CD4-positive, alpha-beta T cell treated with Interleukin-4 for 1 hour (primary cell): Measurements from ENCODE around the gene CD160.
A peak's percentile ranks its signal among the peaks of the same experiment; 100 is the strongest.
"Not testable (repeated sequence)": the region's sequence is repeated elsewhere in the genome, so short reads cannot be mapped to it uniquely, and the experiment has no call there.

Experiments used
- DNase-seq, 2 donors: peaks; one replicate each; pipeline ENCODE4 v3.0.0-alpha.2; 2020 to 2022

The CD160 gene

DNA sequence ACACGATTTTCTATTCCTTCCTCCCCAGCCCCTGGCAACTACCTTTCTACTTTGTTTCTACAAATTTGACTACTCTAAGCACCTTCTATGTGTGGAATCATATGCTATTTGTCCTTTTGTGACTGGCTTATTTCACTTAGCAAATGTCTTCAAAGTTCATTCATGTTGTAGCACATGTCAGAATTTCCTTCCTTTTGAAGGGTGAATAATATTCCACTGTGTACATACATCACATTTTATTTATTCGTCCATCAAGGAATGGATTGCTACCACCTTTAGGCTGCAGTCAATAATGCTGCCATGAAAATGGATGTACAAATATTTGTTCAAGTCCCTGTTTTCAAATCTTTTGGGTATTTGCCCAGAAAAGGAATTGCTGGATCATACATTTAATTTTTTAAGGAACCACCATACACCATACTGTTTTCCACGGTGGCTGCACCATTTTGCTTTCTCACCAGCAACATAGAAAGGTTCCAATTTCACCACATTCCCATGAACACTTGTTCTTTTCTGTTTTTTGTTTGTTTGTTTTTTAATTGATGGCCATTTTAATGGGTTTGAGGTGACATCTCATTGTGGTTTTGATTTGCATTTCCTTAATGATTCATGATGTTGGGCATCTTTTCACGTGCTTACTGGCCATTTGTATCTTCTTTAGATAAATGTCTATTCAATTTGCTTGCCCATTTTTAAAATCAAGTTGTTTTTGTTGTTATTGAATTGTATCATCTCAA, 8.8 kb upstream of the CD160 start:
- DNase-seq, result no peak

GRCh38 chr1:145711213-145711651, 8.1 kb upstream of the CD160 start:
- no peak for DNase-seq

DNA sequence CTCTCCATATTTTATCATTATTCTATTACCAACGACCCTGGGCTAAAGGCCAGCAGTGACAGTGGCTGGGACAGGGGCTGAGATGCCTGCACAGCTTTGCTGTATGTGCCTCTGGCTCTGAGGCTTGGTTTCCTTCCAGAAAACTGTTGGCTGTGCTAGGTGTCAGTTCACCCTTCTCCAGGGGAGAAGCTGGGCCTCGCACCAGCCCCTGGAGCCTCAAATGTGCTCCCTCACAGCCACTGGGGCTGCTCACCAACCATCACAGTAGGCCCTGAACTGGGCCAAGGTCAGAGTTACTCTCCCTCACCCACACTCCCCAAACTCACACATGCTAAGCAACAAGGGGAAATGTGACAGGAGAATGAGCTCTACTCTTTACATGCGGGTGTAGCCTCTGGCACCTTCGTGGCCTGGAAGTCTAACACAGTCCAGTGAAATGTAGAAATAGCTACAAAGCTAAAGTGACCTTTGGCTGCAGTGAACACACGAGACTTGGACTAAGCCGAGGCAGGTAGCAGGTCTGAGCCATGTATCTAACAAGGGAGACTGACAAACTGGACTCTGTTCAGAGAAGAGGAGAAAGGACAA, 4.7 kb upstream of the CD160 start:
- DNase-seq, result no peak

- peak in 1 of 2 donors; percentile 9 for DNase-seq
Measured at GRCh38 chr1:145716641-145717345, 2.5 kb upstream of the CD160 start.

DNA sequence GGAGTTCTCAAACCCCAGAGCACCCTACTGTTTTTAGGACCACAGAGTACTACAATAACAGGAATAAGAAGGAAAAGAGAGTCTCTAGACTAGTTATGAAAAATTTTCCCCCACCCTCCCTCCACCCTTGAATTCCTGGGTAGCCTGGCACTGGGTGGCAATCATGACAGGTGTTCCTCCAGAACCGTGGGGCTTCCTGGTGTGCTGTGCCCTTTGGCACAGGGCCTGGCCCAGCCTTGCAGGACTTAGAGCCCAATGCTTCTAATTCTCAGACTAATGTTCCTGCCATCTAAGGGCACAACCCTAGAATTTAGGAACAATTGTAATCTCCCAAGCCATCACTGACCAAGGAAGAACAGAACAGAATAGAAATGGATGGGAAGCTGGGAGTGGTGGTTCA, 1.5 kb upstream of the CD160 start:
- no peak for DNase-seq

- not testable (repeated sequence) for DNase-seq
Measured at GRCh38 chr1:145718465-145718864, 834 bp upstream of the CD160 start.

- no peak for DNase-seq
Measured at GRCh38 chr1:145720556-145720877, 1.2 kb downstream of the CD160 start.

DNA sequence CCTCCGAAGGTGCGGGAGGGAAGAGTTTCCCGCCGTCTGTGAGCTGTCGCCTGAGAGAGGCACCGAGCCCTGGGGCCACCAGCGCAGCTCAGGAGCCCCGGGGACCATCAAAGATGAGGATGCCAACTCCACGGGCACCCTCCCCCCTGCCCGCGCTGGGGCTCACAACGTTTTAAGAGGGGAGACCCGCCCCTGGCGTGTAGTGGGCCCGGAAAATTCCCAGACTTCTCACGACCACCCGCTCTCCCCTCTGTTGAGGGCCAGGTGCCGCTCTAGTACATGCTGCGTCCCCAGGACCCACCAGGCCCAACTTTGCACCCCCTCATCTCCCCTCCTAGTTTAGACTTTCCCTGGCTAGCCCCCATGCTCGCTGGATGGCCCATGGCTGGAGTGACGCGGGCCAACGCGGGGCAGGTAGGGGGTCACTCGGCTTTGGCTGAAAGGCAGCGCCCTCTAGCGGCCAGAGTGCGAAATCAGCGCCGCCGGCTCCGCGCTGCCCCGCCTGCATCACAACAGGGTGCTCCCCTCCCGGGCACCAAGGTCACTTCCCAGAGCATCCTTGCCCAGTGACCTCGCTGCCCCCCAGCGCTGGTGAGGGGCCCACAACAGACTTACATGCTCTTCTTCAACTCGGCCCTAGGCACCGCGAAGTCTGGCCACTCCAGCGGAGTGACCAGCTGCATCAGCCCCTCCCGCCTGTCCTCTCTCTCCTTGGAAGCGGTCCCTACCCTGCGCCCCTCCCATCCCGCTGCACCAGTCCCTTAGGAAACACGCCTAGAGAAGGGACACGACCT, 1.8 kb downstream of the CD160 start:
- DNase-seq, result peak; percentile 66 to 70

GRCh38 chr1:145726193-145726592, 6.9 kb downstream of the CD160 start:
- not testable (repeated sequence) for DNase-seq

- DNase-seq, result no peak
Measured at GRCh38 chr1:145729196-145729595, 9.9 kb downstream of the CD160 start.

DNA sequence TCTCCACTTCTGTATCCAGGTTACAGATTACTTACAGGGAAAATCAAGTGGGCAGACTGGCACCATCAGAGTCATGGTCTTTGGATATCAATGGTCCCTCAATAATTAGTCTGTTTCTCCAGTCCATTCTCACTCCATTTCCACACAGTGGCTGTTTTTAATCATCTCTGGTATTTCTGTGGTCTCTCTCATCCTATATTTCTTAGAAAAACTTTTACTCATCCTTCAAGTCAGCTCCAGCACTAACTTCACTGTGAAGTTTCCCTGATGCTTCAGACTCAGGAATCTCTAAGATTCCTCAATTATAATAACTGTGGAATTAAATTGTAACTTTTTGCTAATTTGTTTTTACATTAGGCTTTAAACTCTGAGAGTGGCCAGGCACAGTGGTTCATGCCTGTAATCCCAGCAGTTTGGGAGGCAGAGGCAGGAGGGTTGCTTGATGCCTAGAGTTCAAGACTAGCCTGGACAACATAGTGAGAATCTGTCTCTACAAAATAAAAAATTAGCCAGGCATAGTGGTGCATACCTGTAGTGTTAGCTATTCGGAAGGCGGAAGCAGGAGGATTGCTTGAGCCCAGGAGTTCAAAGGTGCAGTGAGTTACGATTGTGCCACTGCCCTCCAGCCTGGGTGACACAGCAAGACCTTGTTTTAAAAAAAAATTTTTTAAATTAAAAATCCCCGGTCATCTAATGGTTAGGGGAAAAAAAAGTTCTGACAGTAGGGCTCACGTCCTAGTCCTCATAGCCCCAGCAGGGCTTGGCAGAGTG, 10.6 kb downstream of the CD160 start:
- no peak for DNase-seq

DNA sequence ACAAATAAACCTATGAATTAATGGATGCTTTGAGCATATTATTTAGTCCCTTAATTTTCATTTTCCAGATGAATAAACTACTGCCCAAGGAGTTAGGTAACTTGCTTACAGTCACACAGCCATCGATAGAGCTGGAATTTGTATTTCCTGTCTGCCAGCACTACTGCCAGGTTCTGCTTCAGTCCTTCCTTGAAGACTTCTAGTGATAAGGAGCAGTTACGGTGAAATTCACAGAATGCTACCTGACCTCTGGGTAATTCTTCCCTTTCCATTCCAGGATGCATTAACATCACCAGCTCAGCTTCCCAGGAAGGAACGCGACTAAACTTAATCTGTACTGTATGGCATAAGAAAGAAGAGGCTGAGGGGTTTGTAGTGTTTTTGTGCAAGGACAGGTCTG, 11.2 kb downstream of the CD160 start:
- no peak for DNase-seq

DNA sequence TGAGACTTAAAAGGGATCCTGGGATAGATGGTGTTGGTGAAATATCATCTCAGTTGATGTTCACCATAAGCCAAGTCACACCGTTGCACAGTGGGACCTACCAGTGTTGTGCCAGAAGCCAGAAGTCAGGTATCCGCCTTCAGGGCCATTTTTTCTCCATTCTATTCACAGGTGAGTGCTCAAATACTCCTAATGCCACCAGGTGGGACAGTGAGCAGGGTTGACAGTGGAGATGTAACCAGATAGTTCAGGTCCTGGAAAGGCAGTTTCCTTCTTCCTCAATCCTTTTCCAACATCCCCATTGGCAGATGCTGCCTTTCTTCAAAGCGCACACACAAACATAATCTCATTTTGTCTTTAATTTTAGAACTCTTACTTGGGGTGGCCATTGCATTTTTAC, 11.6 kb downstream of the CD160 start:
- no peak for DNase-seq

- no peak for DNase-seq
Measured at GRCh38 chr1:145736191-145736590, 16.9 kb downstream of the CD160 start.

GRCh38 chr1:145740269-145740668, 21.0 kb downstream of the CD160 start:
- no peak for DNase-seq

- DNase-seq, result no peak
Measured at GRCh38 chr1:145747398-145748247, 28.3 kb downstream of the CD160 start.

GRCh38 chr1:145750426-145750825, 31.1 kb downstream of the CD160 start:
- DNase-seq, result no peak

DNA sequence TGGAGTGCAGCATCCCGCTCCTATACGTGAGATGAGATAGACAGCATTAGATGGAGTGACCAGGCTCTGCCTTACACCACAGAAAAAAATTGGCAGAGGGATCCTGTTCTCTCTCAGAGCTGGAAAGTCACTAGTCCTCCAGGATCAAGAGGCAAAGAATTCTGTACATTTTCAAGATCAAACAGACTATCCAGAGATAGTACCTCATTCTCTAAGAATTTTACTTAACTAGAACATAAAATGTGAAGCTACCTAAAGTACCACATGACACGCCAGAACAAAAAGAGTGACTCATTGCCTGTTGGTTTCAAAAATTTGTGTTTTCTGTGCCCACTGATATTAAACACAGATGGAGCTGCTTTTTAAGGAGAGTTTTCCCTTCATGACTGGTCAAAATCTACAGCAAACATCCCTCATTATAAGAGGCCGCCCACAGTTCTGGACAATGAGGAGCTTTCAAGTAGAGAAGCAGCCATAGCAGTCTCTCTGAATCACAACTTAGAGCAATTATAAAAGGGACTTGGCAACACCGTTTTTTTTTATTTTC, 32.3 kb downstream of the CD160 start:
- DNase-seq, result no peak

DNA sequence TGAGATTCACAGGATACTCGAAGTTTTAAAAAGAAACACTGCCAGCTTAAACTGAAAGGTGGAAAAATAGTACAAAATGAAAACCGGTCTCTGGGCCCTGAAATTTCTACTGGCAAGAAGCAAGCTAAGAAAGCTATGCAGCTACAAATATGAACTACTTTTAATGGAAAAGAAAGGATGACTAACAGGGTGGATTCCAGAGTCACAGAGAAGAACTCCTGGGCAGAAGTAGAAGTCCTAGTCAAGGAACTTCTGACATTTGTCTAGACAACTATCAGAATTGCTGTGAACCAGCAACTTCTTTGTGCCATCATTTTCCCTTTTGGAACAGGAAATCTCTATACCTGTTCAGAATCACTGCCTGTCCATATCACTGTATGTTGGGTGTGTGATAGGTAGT, 38.1 kb downstream of the CD160 start:
- DNase-seq, result no peak

GRCh38 chr1:145758116-145758515, 38.8 kb downstream of the CD160 start:
- no peak for DNase-seq

DNA sequence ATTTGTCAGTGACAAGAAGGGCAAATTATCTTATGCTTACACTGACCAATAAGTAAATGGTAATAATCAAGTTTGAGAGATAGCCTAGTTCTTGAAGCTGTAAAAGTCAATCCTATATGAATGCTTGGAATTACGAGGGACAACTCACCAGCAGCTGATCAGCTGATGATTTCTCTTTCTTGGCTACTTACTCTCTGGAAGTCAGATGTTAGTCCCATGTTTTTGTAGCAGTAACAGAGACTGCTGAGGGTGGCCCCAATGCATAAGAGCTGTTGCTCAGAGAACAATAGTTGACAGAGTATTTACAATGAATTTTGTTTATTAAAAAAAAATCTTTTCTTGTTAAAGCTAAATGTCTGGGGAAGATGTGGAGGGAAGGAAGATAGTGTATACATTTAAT, 39.3 kb downstream of the CD160 start:
- DNase-seq, result no peak
